NCI-H510A (cell line): ENCODE measurements around the gene LGALS12.

Experiments used
- DNase-seq: peaks from one replicate; lab custom pipeline; 2025; lab: John Stamatoyannopoulos, UW

Gene LGALS12

DNA sequence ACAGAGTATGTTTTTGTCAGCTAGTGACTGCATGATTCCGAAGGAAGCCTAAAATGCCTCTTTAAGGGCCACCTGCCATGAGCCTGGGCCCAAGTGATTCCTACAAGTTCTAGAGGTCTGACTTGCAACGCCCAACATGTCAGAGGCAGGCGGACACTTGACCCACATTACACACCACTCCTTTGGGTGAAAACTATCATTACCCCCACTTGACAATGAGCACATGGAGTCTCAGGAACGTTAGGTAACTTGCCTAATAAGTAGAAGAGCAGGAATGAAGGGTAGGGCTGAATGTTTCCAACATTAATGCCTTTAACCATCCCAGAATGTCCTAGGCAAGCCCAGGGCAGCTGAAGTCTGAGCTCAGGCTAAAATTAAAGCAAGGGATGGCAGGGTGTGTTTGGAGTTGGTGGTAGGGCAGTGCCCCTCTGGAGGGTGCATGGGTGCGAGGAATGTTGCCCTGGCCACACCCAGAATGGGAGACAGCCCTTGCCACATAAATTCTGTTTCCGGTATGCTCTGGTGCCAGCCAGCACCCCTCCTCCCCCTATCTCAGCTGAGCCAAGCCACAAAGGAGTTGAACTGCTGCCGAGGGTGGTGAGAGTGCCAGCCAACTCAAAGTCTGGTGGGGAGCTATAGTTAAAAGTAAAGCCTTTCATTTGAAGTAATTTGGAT is 54.8 kb downstream of the LGALS12 start:
- DNase-seq, result no peak

DNA sequence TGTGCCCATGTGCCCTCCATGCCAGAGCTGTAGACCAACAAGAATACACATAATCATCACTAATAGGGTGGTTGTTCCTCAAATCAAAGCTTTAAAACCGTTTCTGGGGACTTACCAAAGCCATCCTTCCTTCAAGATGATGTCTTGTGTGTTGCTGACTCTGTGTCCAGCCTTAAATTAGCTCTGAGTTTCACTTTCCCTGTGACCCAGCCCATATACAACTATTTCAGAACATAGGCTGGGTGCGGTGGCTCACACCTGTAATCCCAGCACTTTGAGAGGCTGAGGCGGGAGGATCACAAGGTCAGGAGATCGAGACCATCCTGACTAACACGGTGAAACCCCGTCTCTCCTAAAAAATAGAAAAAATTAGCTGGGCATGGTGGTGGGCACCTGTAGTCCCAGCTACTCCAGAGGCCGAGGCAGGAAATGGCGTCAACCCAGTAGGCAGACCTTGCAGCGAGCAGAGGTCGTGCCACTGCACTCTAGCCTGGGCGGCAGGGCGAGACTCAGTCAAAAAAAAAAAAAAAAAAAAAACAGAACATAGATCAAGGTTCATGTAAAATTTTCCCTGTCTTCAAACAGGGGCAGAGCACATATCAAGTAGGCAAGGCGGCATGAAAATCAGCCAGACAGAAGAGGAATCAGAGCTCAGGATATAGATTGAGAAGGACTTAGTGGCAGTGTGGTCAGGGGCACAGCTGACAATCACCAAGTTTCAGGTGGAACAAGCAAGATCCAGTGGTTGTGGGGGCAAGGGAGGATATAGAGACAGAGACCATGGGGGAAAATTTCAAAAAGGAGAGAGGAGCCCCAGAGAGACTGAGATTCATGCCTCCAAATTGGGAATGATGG is 57.5 kb downstream of the LGALS12 start, which contains the start of gene PLAAT2:
Gene PLAAT2, minus strand, starts transcription at position 179 of the 855 bp plus-strand sequence. Its CDS starts 55 bp downstream, at position 124.
- no peak for DNase-seq

DNA sequence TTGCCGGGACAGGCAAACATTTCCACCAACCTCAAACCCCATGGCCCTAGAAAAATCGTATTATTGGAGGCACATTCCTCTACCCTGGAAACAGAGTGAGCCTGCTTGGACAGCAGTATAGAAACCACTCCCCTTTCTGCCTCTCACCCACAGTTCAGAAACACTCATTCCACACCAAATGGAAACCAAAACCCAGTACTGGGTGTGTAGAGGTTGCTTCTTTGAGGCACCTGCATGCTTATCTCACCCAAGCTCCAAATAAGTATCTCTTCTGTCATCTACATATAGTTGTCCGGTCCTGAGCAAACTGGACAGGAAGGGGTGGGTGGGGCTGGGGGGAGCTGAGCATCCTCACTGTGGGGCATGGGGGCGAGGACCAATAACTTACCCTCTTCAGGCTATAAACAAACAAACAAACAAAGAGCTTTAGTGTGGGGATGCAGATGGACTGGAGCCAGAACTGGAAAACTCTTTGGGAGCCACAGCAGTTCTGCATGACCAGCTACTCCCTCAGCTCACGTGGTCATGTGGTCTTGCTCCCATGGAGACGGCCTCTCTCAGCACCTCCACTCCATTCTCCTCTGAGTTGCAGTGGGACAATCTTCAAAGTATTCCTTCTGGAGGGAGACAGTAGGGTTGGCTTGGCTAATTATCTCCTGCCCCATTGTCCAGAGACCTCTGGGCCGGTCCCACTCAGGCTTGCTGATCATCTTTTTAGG is 58.3 kb downstream of the LGALS12 start:
- peak; percentile 18 for DNase-seq

- DNase-seq, result no peak
Observed at GRCh38 chr11:63564784-63565350, 59.0 kb downstream of the LGALS12 start.
